CD4-positive, alpha-beta T cell treated with Interleukin-17A for 1 hour (primary cell): ENCODE results near the gene PAX7.

ENCODE experiments used
- DNase-seq: peaks from one replicate; pipeline ENCODE4 v3.0.0-alpha.2; 2020

The PAX7 gene

DNA sequence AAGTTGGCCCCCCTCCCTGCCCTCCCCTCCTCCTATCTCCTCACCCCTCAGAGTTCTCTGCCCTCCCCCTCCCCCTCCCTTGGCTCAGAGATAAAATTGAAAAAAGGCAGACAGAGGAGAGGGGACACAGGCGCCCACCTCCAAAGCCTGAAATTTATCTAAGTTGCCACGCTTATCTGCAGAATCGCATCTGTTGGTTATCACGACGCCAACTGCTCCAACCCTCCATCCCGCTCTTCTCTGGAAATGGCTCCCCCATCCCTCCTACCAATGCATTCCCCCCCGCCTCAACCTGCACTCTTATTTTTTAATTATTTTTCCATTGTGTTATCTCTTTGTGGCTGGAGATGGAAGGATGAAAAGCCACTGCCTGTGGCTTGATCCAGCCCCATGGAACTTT, 138.5 kb downstream of the PAX7 start:
- DNase-seq = no peak

DNA sequence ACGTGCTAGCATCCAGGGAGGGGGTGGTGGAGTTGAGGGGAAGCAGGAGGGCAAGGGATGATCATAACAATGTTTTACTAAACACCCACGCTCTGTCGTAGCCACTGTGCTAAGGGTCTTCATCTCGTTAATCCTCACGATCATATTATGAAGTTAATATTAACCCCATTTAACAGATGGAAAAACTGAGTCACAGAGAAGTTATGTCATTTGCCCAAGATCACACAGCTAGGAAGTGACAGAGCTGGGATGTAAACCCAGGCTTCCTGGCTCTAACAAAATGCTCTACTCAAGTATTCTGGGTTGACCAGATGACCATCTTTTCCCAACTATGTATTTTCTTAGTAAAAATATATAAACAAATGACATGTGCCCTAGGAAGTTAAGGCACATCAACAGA, 140.2 kb downstream of the PAX7 start:
- no peak for DNase-seq

DNA sequence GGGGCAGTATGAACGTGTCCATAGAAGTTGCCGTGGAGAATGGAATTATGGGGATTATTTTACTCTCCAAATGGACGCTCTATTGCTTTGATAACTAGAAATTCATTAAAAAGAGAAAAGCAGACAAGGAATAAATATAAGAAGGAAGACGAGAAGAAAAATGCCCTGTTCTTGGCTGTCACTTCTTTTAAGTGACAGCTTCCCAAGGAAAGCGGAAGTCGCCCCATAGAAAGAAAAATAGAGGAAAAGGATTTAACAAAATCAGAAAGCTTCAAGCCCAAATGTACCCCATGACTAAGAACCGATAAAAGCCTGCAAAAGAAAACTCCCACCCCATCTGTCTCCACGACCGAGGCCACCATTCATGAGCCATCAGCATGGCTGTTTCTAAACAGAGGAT, 143.1 kb downstream of the PAX7 start:
- no peak for DNase-seq

DNA sequence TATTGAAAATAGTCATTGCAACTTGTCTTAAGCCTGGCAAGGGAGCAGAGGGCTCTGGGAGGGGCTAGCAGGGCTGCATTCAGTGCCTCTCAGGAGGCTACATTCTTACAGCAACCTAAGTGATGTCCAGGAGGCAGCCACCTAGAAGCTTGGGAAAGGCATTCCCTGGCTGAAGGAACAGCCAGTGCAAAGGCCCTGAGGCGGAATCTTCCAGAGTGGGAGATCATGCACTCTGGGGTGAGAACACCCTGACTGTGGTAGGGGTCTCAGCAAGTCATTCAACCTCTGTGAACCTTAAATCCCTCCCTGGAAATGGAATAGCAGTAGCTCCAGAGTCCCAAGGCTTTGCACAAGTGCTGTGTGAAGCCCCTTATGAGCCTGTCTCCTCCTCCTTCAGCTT, 144.7 kb downstream of the PAX7 start:
- no peak for DNase-seq

DNA sequence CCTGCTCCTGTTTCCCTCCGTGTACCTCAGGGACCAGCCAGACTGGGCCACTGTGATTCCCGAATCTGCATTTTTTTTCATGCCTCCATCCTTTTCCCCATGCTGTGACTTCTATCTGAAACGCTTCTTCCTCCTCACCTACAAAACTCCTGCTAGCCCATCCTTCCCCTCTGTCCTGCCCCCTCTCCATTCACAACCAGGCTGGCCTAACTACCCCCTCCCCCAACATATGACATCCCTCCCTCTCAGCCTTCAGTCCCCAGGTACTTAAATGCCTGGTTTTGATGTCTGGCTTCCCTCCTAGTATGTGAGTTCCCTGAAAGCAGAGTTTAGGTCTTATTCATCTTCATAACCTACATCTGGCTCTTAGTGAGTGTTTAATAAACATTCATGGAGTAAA, 146.1 kb downstream of the PAX7 start:
- no peak for DNase-seq

DNA sequence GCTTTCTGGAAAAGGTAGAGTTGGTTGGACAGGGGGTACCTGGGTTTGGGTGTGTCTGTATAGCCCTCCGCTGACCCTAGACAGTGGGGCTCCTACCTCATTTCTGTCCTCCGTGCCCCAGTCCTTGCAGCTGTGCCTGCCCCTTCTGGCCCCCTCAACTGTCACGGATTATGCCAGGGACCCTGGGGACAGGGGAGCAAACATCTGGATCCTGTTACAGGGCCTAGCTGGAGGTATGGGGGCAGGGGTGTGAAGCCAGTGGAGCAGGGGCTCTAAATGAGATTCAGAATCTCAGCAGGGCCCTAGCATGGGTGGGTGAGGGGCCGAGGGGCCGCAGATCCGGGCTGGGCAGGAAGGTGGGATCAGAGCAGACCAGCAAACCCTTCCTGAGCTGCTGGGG, 147.8 kb downstream of the PAX7 start:
- DNase-seq = no peak

DNA sequence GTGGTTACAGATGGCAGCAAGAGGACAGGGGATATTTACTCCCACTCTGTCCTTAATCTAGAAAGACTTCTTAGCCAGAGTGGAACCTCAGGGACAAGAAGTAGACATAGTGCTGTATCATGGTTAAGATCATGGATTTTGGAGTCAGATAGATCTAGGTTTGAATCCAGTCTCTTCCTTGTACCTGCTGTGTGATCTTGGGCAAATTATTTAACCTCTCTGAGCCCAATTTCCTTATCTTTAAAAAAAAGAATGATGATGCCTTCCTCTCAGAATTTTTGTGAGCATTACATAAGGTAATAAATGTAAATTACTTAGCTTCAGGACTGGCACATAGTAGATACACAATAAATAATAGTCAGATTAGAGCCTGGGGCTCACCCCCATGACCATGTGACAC, 150.4 kb downstream of the PAX7 start:
- DNase-seq = no peak

DNA sequence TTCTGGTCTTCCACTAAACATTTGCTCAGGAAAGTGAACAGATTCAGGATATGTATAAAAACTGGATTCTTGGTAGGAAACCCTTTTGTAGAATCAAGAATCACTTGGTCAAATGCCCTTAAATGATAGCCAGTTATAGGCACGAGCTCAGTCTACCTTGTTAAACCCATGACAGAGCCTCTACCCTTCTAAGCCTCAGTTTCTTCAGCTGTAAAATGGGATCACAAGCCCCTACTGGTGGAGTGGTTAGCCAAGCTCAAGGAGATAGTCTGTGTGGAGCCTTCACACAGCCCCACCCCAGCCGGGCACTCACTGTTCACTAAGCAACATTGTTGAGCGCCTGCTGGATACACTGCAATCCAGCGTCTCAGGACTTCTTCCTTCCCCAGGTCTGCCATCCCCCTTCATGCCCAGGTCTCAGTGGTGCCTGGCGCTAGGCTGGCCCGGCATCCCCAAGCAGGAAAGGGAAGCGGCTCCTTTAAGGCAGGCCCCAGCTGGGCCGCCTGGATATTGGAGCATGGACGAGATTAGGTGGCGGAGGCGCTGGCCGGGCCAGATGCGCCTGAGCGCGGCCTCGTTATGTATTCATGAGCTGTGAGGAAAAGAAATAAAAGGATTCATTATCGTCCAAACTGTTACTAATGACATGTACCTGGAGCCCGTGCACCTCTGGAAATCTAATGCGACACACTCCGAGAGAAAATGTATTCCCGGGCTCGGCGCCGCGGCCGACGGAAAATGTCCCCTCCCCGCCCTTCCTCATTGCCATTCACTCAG, 153.2 kb downstream of the PAX7 start:
- DNase-seq = no peak

DNA sequence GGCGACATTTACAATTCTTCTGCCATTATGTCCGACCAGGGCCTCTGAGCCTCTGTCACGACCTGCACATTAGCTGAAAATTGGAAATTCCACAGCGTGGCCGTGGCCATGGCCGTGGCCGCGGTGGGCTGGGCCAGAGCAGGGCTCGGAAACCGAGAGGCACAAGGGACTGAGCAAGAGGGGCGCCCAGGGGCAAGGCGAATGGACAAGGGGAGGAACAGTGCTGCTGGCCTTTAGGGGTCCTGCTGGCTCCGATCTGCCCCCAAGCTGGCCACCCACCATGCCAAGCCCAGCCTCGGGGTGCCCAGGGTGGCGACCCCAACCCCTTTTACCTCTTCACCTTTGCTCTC, 153.8 kb downstream of the PAX7 start:
- DNase-seq = no peak

DNA sequence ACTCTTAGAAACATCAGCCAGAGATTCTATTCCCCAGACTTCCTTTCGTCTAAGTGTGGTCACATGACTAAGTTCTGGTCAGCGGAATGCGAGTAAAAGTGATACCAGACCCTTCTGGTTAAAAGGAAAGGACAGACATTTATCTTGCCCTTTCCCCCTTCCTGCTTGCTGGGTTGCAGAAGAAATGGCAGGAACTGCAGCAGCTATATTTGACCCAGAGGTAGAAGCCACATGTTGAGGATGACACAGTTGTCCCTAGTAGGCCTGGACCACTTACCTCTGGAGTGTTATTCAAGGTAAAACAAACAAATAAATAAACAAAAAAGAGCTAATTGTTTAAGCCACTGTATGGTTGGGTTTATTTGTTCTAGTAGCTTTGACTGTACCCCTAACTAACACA, 155.5 kb downstream of the PAX7 start:
- DNase-seq = no peak

DNA sequence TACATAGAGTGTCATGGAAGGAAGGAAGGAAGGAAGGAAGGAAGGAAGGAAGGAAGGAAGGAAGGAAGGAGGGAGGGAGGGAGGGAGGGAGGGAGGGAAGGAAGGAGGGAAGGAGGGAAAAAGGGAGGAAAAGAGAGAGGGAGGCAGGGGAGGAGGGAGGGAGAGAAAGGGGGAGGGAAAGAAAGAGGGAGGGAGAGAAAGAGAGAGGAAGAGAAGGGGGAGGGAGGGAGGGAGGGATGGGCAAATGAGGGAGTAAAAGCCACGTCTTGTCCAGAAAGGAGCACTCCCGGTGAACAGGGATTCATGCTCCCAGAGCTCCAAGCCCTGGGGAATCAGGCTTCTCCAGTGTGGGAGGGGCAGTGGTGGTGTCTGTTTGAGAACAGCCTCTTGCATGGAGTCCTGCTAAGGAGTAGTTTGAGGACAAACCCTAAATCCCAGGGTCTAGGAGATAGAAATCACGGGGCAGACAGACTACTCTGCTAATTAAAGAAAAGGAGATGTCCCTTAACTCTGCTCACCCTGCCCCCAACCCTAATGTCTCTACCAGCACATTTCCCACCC, 157.3 kb downstream of the PAX7 start:
- DNase-seq = no peak

DNA sequence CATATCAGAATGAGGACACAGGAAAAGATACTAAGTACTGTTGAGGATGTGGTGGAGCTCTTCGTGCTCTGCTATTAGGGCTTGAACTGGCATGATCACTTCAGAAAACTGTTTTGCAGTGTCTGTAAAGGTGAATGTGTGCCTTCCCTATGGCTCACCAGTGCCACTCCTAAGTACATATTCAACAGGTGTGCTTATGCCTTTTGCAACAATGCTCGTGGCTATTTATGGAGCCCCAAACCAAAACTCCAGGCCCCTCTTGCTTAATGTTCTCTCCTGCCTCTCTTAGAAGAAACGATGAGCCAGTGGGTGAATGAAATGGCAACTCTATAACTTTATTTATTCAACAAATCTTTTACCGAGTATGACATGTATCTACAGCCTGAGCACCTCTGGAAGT, 158.6 kb downstream of the PAX7 start:
- DNase-seq = no peak

DNA sequence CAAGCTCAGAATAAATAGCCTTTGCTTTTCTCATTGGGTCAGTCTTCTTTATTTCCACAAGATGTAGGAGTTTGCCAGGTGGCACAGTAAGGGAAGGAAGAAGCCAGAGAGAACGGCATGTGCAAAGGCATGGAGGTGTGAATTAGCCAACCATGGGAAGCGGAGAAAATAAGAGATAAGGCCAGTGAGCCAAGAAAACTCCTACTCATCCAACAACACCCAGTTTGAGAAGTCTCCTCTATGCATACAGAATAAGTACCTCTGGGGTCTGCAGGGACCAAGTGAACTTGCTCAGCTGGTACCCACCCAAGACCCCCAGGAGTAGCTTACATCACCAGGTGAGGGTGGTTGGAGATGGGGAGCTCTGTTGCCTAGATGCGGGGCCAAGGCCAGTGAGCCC, 162.1 kb downstream of the PAX7 start:
- no peak for DNase-seq

DNA sequence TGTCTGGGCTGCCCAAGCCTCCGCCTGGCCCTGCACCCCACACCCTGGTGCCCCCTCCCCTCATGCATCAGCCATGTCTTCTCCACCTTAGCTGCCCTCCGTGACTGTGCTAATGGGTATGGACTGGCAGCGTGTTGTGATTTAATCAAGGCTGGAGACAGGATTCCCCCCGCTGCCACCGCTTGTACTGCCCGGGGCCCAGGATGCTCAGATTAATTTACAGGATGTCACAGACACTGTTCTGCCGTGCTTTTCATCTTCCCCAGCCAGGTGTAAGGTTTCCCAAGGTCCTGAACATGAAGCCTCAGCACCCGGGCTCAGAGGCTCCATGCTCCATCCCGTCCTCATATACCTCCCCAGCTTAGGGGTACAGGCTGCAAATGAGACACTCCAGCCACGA, 162.5 kb downstream of the PAX7 start:
- DNase-seq = no peak

DNA sequence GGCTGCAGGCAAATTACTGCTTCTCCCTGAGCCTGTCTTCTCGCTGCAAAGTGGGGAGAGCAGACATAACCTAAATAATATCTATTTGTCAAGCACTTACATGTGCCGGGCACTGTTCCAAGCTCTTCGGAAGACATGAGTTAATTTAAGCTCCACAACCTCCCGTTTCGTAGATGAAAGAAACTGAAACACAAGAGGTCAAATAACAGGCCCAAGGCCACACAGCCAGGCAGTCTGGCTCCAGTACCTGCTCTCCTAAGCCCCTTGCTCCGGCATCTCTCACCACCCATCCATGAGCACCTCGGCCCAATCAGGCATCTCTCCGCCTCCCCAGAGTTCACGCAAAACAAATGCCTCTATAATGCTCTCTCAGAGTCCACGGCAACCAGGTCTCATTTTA, 163.4 kb downstream of the PAX7 start:
- no peak for DNase-seq

DNA sequence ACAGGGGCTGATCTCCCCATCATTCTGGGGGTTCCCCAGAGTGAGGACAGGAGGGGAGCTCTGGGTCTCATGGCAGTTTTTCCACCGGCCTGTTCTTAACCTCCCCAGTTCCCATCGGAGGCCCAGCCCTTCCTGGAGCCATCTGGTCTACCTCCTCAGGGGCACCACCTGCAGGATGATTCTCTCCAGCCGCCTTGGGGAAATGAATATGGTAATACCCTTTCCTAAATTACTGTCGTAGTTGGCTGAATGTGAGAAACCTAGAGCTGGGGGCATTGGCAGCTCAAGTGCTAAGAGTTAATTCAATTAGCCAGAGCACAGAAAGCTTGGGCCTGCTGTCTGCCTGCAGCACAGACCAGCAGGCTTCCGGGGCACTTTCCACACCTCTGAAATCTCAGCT, 163.9 kb downstream of the PAX7 start:
- DNase-seq = no peak

DNA sequence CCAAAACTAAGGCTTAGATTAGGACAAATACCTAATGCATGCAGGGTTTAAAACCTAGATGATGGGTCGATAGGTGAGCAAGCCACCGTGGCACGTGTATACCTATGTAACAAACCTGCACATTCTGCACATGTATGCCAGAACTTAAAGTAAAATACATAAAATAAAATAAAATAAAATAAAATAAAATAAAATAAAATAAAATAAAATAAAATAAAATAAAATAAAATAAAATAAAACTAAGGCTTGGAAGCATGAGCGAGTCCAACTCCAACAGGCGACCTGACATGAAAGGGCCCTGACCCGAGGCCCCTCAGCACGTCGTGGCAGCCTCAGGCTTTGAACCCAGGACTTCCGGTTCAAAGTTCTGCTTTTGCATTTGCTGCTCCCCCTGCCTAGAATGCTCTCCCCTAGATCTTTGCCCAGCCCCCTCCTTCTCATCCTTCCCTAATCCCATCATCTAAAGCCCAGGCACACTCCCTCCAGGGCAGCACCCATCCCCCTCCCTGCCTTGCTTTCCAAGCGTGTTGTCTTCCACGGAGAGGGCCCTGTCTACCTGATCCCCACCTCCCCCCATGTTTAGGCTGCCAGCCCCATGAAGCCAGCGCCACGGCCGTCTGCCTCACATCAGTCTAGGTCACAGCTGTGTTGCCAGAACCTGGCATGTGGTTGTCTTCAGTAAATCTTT, 164.5 kb downstream of the PAX7 start:
- DNase-seq = no peak

DNA sequence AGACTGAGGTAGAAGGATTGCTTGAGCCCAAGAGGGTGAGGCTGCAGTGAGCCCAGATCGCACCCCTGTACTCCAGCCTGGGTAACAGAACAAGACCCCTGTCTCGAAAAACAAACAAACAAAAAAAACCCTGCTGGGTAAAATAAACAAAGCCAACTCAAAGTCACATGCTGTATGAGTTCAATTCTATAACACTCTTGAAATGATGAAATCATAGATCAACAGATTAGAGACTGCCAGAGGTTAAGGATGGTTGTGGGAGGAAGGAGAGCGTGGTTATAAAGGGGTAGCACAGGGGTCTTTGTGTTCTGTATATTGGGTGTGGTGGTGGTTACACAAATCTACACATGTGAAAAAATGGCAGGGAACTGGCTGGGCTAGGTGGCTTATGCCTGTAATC, 166.3 kb downstream of the PAX7 start:
- no peak for DNase-seq
